ENCODE data around the gene SEMA4B.

SEMA4B gene

GRCh38 chr15:90233387-90234095 is 32.4 kb downstream of the SEMA4B start, which contains the start of gene CIB1:
Gene CIB1, minus strand, starts transcription at chr15:90233941. Its CDS starts 56 bp downstream, at chr15:90233885.
- peaks cover 34% of the 10 kb centered on the region for H3K4me1 ChIP-seq (ENCODE audit: insufficient read depth, low read length, poor library complexity, severe bottlenecking)
- H3K27me3 ChIP-seq (ENCODE audit: insufficient read depth, low read length, poor library complexity, severe bottlenecking), result no peaks in the 10 kb centered on the region
- peak within 1 kb of the TSS; percentile 72 for H3K9ac ChIP-seq (ENCODE audit: low read depth, low read length, poor library complexity, severe bottlenecking)
- peak within 1 kb of the TSS; percentile 82 for H3K4me2 ChIP-seq (ENCODE audit: low read depth, low read length, poor library complexity, severe bottlenecking)
- peak within 1 kb of the TSS; percentile 80 for H2AFZ ChIP-seq (ENCODE audit: low read length)
- H4K20me1 ChIP-seq (ENCODE audit: insufficient read depth, low read length, poor library complexity, severe bottlenecking), result peaks cover 4% of the 10 kb centered on the region
- H3K9me2 ChIP-seq (replicated peaks; ENCODE audit: low read depth, low read length), result no peaks in the 10 kb centered on the region
- peak within 1 kb of the TSS; percentile 81 for H3K4me3 ChIP-seq (ENCODE audit: low read length, poor library complexity, severe bottlenecking)
- TF ChIP-seq CTCF (conservative IDR thresholded peaks at IDR 0.05; ENCODE audit: low read length) (no peak; the same call in 1 of the 2 replicates), EZH2phosphoT487 (IDR thresholded peaks at IDR 0.05; ENCODE audit: borderline replicate concordance) (no peak)
- H3K9me3 ChIP-seq (ENCODE audit: insufficient read depth, low read depth, low read length), result no peaks in the 10 kb centered on the region
- H3K79me2 ChIP-seq (ENCODE audit: insufficient read depth, low read length), result peaks cover 30% of the 10 kb centered on the region
- no peaks in the 10 kb centered on the region for H3F3A ChIP-seq (ENCODE audit: low read depth)
- peaks cover 16% of the 10 kb centered on the region; the same call in 1 of the 2 replicates for H3K36me3 ChIP-seq (ENCODE audit: insufficient read depth, low read length)

DNA sequence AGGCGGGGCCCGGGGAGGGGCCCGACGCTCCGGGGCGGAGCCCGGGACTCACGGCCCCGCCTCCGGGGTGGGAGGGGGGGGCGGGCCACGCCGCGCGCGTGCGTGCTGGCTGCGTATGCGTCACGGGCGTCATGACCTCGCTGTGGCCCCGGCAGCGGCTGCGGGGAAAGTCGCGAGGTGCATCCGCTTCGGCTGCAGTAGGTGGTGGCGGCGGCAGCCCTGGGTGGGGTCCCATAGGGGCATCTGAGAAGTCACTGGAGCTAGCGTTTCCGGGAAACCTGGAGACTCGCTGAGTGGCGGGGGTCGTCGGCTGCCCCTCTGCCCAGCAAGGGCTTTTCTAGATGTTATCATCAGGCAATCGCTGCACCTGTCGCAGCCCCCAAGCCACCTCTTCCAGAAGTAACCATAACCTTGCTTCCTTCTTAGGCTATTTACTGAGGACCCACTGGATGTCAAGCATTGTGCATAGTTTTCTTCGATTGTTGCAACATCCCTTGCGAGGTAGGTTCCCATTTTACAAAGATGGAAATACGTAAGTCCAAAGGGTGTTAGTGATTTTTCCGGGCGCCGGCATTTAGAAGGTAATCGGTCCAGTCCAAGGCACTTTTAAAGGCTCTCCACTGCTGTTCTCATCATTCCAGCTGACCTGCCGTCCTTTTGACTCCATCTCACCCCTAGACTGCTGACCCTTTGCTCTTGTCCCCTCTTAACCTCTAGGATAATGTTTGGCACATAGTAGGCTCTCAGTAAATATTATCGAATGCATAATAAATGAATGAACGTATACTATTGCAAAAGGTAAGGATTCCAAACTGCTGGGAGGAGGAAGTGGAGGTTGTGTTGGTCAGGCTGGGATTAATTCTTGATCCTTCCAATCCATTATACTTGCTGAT is 33.2 kb downstream of the SEMA4B start, which contains the start of gene GDPGP1:
TSS of gene GDPGP1 (plus strand) at position 114 of the 893 bp plus-strand sequence. CDS start 6,700 bp downstream, outside the sequence.
- TF ChIP-seq EZH2phosphoT487 (IDR thresholded peaks at IDR 0.05; ENCODE audit: borderline replicate concordance), result no peak
- TF ChIP-seq CTCF (conservative IDR thresholded peaks at IDR 0.05; ENCODE audit: low read length), result no peak
- Histone ChIP-seq H3K9ac (ENCODE audit: low read depth, low read length, poor library complexity, severe bottlenecking) (peak within 1 kb of the TSS; percentile 72), H3K4me2 (ENCODE audit: low read depth, low read length, poor library complexity, severe bottlenecking) (peak within 1 kb of the TSS; percentile 82), H2AFZ (ENCODE audit: low read length) (peak within 1 kb of the TSS; percentile 80), H3K9me2 (replicated peaks; ENCODE audit: low read depth, low read length) (no peaks in the 10 kb centered on the region), H3K9me3 (ENCODE audit: insufficient read depth, low read depth, low read length) (no peaks in the 10 kb centered on the region), H3F3A (ENCODE audit: low read depth) (no peaks in the 10 kb centered on the region), H3K27me3 (ENCODE audit: insufficient read depth, low read length, poor library complexity, severe bottlenecking) (no peaks in the 10 kb centered on the region), H3K79me2 (ENCODE audit: insufficient read depth, low read length) (peaks cover 30% of the 10 kb centered on the region), H3K36me3 (ENCODE audit: insufficient read depth, low read length) (peaks cover 8% of the 10 kb centered on the region; the same call in 1 of the 2 replicates), H3K4me3 (ENCODE audit: low read length, poor library complexity, severe bottlenecking) (peak within 1 kb of the TSS; percentile 81), H4K20me1 (ENCODE audit: insufficient read depth, low read length, poor library complexity, severe bottlenecking) (peaks cover 4% of the 10 kb centered on the region), H3K4me1 (ENCODE audit: insufficient read depth, low read length, poor library complexity, severe bottlenecking) (peaks cover 34% of the 10 kb centered on the region)

DNA sequence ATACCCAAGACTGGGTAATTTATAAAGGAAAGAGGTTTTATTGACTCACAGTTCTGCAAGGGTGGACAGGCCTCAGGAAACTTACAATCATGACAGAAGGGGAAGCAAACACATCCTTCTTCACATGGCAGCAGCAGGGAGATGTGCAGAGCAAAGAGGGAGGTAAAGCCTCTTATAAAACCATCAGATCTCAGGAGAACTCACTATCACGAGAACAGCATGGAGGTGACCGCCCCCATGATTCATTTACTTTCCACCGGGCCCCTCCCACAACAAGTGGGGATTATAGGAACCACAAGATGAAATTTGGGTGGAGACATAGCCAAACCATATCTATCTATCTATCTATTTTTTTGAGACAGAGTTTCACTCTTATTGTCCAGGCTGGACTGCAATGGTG is 38.2 kb downstream of the SEMA4B start:
- Histone ChIP-seq H3K9ac (ENCODE audit: low read depth, low read length, poor library complexity, severe bottlenecking) (no peak overlapping the region), H3K27me3 (ENCODE audit: insufficient read depth, low read length, poor library complexity, severe bottlenecking) (no peaks in the 10 kb centered on the region), H3K9me2 (replicated peaks; ENCODE audit: low read depth, low read length) (no peaks in the 10 kb centered on the region), H3K9me3 (ENCODE audit: insufficient read depth, low read depth, low read length) (no peaks in the 10 kb centered on the region), H3F3A (ENCODE audit: low read depth) (no peaks in the 10 kb centered on the region), H3K4me3 (ENCODE audit: low read length, poor library complexity, severe bottlenecking) (no peak overlapping the region), H3K4me2 (ENCODE audit: low read depth, low read length, poor library complexity, severe bottlenecking) (no peak overlapping the region), H3K79me2 (ENCODE audit: insufficient read depth, low read length) (no peaks in the 10 kb centered on the region), H2AFZ (ENCODE audit: low read length) (no peak overlapping the region), H3K36me3 (ENCODE audit: insufficient read depth, low read length) (no peaks in the 10 kb centered on the region), H3K4me1 (ENCODE audit: insufficient read depth, low read length, poor library complexity, severe bottlenecking) (peaks cover 7% of the 10 kb centered on the region), H4K20me1 (ENCODE audit: insufficient read depth, low read length, poor library complexity, severe bottlenecking) (no peaks in the 10 kb centered on the region)
- TF ChIP-seq CTCF (conservative IDR thresholded peaks at IDR 0.05; ENCODE audit: low read length), result no peak
- no peak for TF ChIP-seq EZH2phosphoT487 (IDR thresholded peaks at IDR 0.05; ENCODE audit: borderline replicate concordance)

Data from Loucy (cell line).